Hepatocyte (in vitro differentiated cells): ENCODE results near the gene AGT. TPM values are rescaled to one million over a fixed set of nuclear protein-coding genes. Genes with fewer than 3 reads are reported as not detected.

ENCODE experiments used
- DNase-seq: peaks from one replicate; pipeline ENCODE4 v3.0.0-alpha.2; 2016; ENCODE audit warnings: low spot score
- H2AFZ ChIP-seq: fragments of 200-600 bp; sonication (generic); 2 replicates; pipeline ENCODE4 v1.6.0; 2016; ENCODE audit warnings: antibody characterized with exemption, mild to moderate bottlenecking
- H3K27ac ChIP-seq: fragments of 200-600 bp; sonication (generic); 2 replicates; pipeline ENCODE4 v1.5.1; 2016; ENCODE audit warnings: mild to moderate bottlenecking
- H3K27me3 ChIP-seq: fragments of 200-600 bp; sonication (generic); 2 replicates; pipeline ENCODE4 v1.6.1; 2016
- H3K36me3 ChIP-seq: fragments of 200-600 bp; sonication (generic); replicated peaks from 2 replicates; pipeline ENCODE4 v1.5.1; 2016; ENCODE audit warnings: low read depth; ENCODE audit not compliant: insufficient read depth
- H3K4me1 ChIP-seq: fragments of 200-600 bp; sonication (generic); 2 replicates; pipeline ENCODE4 v1.5.1; 2016; ENCODE audit warnings: mild to moderate bottlenecking, moderate library complexity; ENCODE audit not compliant: insufficient read depth
- H3K4me2 ChIP-seq: fragments of 200-600 bp; sonication (generic); 2 replicates; pipeline ENCODE4 v1.6.0; 2016
- H3K4me3 ChIP-seq: fragments of 200-600 bp; sonication (generic); 2 replicates; pipeline ENCODE4 v1.5.1; 2016; ENCODE audit warnings: mild to moderate bottlenecking
- H3K79me2 ChIP-seq: fragments of 200-600 bp; sonication (generic); 2 replicates; pipeline ENCODE4 v1.6.0; 2017; ENCODE audit warnings: mild to moderate bottlenecking
- H3K9me2 ChIP-seq: fragments of 200-600 bp; sonication (generic); replicated peaks from 2 replicates; pipeline ENCODE4 v1.6.0; 2017; ENCODE audit warnings: mild to moderate bottlenecking; ENCODE audit not compliant: insufficient read depth
- H3K9me3 ChIP-seq: fragments of 200-600 bp; sonication (generic); 2 replicates; pipeline ENCODE4 v1.5.1; 2016; ENCODE audit warnings: low read depth, mild to moderate bottlenecking
- H4K20me1 ChIP-seq: fragments of 200-600 bp; sonication (generic); 2 replicates; pipeline ENCODE4 v1.6.0; 2016; ENCODE audit warnings: mild to moderate bottlenecking; ENCODE audit not compliant: insufficient read depth, poor library complexity, severe bottlenecking
- EZH2 ChIP-seq: fragments of 200-600 bp; sonication (generic); IDR thresholded peaks from 2 replicates; pipeline ENCODE4 v1.6.1; 2016; ENCODE audit warnings: antibody characterized with exemption, mild to moderate bottlenecking, borderline replicate concordance
- EZH2phosphoT487 ChIP-seq: fragments of 200-600 bp; sonication (generic); IDR thresholded peaks from one replicate; pipeline ENCODE4 v1.6.1; 2018; ENCODE audit warnings: antibody characterized with exemption, mild to moderate bottlenecking, low read depth, moderate library complexity; ENCODE audit not compliant: unreplicated experiment, severe bottlenecking
- WGBS: methylation state at CpG from one replicate; pipeline ENCODE4 v1.1.6; 2016; ENCODE audit warnings: low lambda C conversion rate; ENCODE audit errors: missing lambda C conversion rate; 5-methylcytosine and 5-hydroxymethylcytosine counted together
- polyA plus RNA-seq: library from polyadenylated mRNA; unstranded; fragments of >200 nt; fragmentation: Nextera tagmentation; extraction: Ambion mirVana; gene quantifications from 2 replicates; pipeline ENCODE4 v1.2.1, GENCODE V29; 2016
- total RNA-seq: library from RNA; depleted of rRNA; stranded (reverse); fragments of >200 nt; gene quantifications from 2 replicates; pipeline ENCODE4 v1.2.3, GENCODE V29; 2014
- TF ChIP-seq, protein P1 (sequence below): fragments of 200-600 bp; sonication (generic); IDR thresholded peaks from 2 replicates; pipeline ENCODE4 v1.5.1; 2016; ENCODE audit warnings: antibody characterized with exemption, mild to moderate bottlenecking; ENCODE audit not compliant: poor library complexity

The AGT gene
- total and polyA plus RNA-seq, 2 experiments from 2014 or later = 476 to 583 TPM

DNA sequence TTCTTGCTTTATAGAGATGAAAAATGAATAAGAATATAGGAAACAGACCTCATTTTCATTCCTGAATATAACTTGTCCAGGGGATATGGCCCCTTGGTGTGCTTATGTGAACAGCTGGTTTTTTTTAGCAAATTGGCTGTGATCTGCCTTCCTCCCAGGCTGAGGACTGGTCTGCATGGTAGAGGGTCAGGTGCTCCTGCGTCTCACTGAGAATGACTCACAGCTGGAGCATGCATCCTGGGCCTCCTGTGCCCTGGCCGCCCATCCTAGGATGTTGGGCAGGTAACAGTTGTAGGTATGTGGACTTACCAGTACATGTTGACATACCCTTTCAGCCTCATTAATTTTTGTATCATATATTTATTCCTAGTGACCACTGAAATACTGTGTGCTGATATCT, 29.8 kb downstream of the AGT start:
- Histone ChIP-seq H3K9me3 (no peaks in the 10 kb centered on the region), H3K27ac (peak overlapping the region; percentile 71), H4K20me1 (no peaks in the 10 kb centered on the region), H2AFZ (no peak overlapping the region), H3K4me2 (no peak overlapping the region), H3K9me2 (no peaks in the 10 kb centered on the region), H3K27me3 (no peaks in the 10 kb centered on the region), H3K79me2 (no peaks in the 10 kb centered on the region), H3K36me3 (no peaks in the 10 kb centered on the region), H3K4me3 (no peak overlapping the region), H3K4me1 (peaks cover 34% of the 10 kb centered on the region)
- no peak for TF ChIP-seq EZH2phosphoT487
- TF ChIP-seq, protein P1, sequence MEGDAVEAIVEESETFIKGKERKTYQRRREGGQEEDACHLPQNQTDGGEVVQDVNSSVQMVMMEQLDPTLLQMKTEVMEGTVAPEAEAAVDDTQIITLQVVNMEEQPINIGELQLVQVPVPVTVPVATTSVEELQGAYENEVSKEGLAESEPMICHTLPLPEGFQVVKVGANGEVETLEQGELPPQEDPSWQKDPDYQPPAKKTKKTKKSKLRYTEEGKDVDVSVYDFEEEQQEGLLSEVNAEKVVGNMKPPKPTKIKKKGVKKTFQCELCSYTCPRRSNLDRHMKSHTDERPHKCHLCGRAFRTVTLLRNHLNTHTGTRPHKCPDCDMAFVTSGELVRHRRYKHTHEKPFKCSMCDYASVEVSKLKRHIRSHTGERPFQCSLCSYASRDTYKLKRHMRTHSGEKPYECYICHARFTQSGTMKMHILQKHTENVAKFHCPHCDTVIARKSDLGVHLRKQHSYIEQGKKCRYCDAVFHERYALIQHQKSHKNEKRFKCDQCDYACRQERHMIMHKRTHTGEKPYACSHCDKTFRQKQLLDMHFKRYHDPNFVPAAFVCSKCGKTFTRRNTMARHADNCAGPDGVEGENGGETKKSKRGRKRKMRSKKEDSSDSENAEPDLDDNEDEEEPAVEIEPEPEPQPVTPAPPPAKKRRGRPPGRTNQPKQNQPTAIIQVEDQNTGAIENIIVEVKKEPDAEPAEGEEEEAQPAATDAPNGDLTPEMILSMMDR = no peak
- TF ChIP-seq EZH2 = no peak
- WGBS = 86% methylated on average over 2 of the region's 2 CpGs
- DNase-seq = peak; percentile 36

GRCh38 chr1:230682882-230683610, 30.9 kb downstream of the AGT start:
- Histone ChIP-seq H4K20me1 (no peaks in the 10 kb centered on the region), H3K9me3 (no peaks in the 10 kb centered on the region), H3K79me2 (no peaks in the 10 kb centered on the region), H3K36me3 (no peaks in the 10 kb centered on the region), H2AFZ (no peak overlapping the region), H3K4me1 (peaks cover 34% of the 10 kb centered on the region), H3K27ac (peak overlapping the region; percentile 71), H3K4me3 (no peak overlapping the region), H3K9me2 (no peaks in the 10 kb centered on the region), H3K27me3 (no peaks in the 10 kb centered on the region), H3K4me2 (no peak overlapping the region)
- no peak for DNase-seq
- 81% methylated on average over 9 of the region's 9 CpGs for WGBS
- TF ChIP-seq EZH2phosphoT487 (no peak), EZH2 (no peak)
- TF ChIP-seq, protein P1 = no peak

GRCh38 chr1:230682274-230682673, 31.6 kb downstream of the AGT start:
- DNase-seq = no peak
- Histone ChIP-seq H2AFZ (no peak overlapping the region), H3K27me3 (no peaks in the 10 kb centered on the region), H3K27ac (peak overlapping the region; percentile 44), H4K20me1 (no peaks in the 10 kb centered on the region), H3K36me3 (no peaks in the 10 kb centered on the region), H3K9me2 (no peaks in the 10 kb centered on the region), H3K9me3 (no peaks in the 10 kb centered on the region), H3K4me1 (peaks cover 34% of the 10 kb centered on the region), H3K4me2 (peak overlapping the region; percentile 12), H3K4me3 (no peak overlapping the region), H3K79me2 (no peaks in the 10 kb centered on the region)
- TF ChIP-seq EZH2 (no peak), EZH2phosphoT487 (no peak)
- TF ChIP-seq, protein P1 = no peak
- WGBS = 53% methylated on average over 3 of the region's 3 CpGs
